Right hindlimb (tissue), 1 donor: ENCODE results near the gene SC5D.
A peak's percentile ranks its signal among the peaks of the same experiment; 100 is the strongest.

Experiments used
- DNase-seq: peaks from one replicate; pipeline ENCODE4 v3.0.0-alpha.2; 2018

The SC5D gene

GRCh38 chr11:121329781-121330395 lies 37.3 kb downstream of the SC5D start:
- no peak for DNase-seq

DNA sequence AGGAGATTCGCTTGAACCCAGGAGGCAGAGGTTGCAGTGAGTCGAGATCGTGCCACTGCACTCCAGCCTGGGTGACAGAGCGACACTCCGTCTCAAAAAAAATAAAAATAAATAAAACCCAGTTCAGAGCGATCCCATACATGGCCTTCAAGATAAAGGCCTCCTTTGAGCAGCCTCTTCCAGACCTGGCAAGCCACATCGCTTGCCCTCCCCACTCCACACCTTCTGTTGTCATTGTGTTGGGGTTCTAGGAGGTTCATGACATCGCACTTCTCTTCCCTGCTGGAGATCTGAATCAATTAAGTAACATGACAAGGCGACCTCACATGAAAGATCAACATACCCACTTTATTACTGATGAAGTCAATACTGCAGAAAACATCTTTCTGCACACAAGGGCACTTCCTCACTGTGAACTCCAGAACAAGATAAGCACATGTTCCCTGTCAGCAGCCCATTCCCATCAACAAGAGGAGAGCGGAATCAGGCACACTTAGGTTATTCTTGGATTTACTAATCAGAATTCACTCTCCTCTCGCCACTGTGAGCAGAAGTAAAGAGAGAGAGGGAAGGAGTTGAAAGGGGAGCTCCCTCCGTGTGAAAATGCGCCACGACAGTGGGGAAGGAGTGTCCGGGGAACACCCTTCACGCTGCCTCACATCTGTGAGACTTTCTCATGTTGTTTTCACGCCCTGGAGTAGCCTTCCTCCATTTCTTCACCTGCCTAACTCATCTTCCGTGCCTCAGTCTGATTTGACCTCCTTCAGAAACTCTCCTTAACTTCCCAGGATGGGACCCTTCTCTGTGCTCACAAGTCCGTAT lies 38.3 kb downstream of the SC5D start:
- DNase-seq: no peak

GRCh38 chr11:121334973-121335710 lies 42.6 kb downstream of the SC5D start:
- no peak for DNase-seq

DNA sequence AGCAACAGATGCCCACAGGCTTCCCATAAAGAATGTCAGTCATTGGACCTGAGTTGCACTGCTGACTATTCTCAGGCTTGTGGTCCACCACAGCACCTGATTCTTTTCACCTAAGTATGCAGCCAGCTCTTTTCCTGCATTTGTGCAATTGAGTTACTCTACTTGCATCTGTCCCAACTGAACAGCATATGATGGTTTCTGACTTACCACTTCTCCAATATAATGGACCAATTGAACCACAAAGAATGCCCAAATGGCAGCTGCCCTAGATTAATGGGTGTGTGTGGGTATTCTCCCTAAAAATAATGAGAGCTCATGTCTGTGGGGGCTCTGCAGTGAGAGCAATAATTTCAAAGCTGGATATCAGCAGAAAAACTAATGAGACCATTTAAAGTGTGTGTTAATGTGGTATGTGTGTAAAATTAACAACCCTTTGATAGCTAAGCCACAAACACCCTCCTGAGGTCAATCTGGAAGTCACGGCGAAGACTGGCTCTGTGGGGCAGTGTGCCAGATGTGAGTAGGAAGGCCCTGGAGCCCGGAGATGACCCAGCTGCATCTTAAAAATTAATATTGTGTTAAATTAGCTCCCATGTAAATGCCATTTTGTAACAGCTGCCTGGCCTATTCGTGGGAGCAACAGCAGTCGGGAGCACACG lies 43.8 kb downstream of the SC5D start:
- DNase-seq: no peak

- no peak for DNase-seq
These were observed 44.5 kb downstream of the SC5D start for GRCh38 chr11:121337078-121337477.

DNA sequence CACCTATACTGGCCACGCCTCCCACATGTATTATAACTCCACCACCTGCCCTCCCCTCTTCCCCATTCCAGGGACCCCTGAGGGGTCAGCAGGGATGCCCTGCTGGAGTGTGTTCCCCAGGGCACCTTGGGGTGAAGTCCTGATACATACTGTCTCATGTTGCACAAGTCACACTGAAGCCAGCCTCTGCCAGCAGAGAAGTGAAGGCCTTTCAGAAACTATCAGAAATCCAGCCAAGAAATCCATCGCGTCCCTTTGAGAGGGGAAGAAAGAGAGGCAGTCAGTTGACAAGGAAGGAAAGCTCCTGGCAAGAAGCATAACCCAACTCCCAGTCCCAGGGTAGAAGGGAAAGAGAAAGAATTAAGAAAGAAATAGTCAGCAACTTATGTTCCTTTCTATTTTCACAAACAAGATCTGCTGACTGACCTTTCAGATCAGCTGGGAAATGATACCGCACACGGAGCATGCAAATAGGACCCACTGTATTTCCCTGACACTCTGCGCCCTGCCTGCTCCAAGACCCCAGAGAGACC lies 45.2 kb downstream of the SC5D start:
- DNase-seq: no peak

- no peak for DNase-seq
These were observed 46.0 kb downstream of the SC5D start for GRCh38 chr11:121338536-121338935.

DNA sequence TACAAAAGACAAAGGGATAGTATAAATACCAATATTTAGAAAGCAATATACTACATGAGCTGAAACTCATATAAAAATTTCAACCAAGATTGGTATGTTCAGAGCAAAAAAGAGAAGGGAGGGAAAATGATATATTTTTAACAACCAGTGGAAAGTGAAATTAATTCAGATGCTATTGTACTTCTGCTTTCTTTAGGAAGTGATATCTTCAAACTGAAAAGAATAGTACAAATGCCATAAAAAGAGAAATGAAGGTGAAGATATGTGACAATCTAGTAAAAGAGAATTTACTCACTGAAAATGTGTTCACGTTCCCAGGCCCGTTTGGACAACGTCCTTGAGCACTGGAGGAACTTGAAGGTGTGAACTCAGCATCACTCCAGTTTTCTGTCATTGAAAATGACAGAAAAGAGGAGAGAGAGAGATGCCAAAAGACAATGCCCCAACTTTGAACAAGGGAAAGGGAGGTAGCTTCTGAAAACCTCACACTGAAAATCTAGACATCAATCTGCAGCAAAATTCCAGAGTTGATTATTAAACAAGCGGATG lies 47.5 kb downstream of the SC5D start:
- no peak for DNase-seq

DNA sequence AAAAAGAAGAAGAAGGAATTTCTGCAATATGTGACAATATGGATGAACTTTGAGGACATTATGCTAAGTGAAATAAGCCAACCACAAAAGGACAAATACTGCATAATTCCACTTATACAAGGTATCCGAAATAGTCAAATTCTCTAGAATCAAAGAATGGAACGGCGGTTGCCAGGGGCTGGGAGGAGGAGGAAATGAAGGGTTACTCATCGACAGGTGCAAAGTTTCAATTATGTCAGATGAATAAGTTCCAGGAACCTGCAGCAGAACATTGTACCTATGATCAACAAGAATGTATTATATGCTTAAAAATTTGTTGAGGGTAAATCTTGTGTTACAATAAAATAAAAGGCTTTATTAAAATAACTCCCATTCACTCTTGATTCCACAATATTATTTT lies 49.0 kb downstream of the SC5D start:
- DNase-seq: no peak

DNA sequence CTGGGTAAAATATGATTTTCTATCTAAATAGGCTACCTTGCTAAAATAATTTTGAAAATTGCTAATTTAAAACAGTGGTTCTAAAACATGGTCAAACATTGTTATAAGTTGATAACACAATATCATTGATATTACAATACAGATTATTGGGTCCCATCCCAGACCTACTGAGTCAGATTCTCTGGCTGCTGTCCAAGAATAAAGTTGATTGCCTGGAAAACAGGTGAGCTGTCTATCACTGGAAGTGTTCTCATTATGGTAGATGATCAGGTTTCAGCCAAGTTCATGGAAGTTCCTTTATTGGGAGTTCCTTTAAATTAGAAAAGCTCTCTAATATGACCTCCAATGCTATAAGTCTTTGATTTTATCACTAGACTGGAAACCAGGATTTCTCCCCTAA lies 52.3 kb downstream of the SC5D start:
- DNase-seq: no peak

DNA sequence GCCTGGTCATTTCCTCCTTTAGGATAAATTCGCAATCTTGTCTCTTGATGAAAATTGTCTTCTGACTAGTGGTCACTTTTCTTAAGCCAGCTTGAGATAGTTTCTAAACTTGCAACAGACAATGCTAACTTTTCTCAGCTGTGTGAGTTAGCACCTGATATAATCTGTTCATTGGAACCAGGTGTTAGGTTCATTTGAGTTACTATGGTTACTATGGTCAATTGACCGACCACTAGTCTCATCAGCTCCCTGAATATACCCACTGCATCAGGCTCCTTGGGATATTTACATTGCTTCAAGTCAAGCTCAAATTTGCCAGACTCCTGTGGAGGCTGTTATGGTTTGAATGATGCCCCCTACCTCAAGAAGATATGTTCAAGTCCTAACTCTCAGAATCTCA lies 54.5 kb downstream of the SC5D start:
- no peak for DNase-seq

DNA sequence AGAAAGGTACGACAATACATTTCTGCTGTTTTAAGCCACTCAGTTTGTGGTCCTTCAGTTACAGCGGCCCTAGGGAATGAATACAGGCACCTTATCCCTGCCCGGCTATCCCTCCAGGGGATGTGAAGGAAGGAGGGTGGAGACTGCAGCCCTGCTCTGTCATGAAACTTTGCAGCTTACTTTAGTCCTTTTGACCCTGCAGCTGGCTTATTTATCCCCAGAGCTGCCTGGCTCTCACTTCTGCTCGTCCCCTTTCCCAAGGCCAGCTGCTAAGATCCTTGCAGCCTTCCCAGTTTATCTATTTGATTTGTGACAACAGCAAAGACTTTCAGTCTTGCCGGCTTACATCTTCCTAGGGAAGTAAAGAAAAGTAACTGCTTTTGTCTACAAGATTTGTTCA lies 55.2 kb downstream of the SC5D start:
- DNase-seq: peak; percentile 41

DNA sequence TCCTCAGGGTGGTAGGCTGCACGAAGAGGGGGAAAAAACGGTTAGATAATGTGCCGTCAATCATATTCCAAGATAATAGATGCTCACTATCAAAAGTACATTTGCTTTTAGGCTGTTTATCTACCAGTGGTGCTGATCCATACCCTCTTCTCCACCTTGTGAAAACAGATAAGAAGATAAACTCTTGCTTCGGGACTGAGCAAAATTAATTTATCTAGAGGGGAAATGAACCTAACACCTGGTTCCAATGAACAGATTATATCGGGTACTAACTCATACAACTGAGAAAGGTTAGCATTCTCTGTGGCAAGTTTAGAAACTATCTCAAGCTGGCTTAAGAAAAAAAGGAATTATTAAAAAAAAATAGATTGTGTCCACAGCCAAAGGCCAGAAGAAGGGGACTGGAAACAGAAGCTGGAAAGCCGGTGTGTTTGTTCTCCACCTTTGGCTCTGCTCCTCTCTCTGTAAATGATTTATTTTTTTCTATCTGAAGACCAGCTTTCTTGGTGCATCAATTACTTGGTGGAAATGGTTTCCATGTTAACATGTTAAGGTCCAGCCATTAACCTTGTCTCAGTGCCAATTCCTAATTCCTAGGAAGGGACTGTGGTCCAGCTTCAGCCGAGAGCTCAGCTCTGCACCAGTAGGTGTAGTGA lies 55.8 kb downstream of the SC5D start:
- DNase-seq: no peak

- DNase-seq: no peak
These were observed 57.2 kb downstream of the SC5D start for GRCh38 chr11:121349790-121350189.

DNA sequence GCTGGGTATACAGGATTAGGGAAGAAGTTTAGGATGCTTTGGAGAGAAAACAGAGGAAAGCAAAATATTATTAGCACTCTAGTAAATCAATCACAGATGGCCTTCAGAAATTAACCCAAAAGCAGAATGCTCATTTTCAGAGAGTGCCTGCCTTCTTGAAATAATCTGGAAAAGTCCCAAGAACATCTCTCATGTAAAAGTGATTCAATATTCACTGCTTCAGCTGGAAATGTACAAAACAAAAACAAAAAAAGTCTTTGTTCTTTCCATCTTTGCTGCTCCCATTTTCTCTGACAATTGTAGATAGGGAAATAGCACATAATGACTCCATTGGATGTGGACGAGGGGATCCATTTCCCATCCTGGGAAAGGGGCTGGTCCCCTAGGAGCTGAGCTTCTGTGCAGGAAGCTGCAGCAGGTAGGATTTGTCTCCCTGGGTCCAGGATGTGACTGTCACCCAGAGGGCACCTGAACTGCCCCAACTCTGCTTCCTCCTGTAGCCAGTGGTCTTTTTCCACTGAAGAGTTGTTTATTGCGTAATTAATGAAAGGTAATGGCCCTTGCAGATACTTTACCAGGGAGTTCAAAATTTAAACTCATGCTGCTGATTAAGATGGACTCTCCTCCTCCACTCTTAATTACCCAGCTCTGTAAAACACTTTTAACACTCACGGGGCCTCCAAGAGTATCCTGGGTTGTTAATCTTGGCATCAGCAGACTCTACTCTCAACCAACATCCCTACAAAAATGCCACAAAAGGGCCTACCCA lies 57.9 kb downstream of the SC5D start:
- DNase-seq: no peak

- DNase-seq: peak; percentile 53
These were observed 58.6 kb downstream of the SC5D start for GRCh38 chr11:121351083-121351630.

DNA sequence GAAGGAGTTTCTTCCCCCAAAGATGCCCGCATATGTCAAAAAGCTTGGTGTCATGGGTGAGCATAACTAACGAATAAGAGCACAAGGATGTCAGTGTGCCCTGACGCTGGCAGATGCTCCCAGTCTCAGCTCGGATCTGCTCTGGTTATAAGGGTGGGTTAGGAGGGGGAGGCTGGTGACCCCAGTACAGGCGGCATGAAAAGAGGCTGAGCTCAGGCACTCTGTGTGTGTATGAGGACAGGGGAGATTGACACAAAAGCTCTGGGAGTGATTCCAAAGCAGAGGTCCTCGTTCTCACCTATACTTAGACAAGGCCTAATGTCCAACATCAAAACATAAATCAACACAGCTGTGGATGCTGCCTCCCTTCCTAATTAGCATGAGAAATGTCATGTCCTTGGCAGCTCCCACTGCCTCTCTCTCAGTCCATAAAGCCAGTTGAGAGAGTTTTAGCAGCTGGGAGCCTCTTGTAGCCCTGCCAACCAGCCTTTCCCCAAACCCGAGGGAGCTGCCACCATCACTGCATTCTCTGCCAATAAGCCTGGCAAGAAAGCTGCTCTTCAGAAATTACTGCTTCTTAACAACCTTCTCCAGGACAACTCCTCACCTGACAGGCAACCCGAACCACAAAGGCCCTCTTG lies 59.8 kb downstream of the SC5D start:
- peak; percentile 73 for DNase-seq

DNA sequence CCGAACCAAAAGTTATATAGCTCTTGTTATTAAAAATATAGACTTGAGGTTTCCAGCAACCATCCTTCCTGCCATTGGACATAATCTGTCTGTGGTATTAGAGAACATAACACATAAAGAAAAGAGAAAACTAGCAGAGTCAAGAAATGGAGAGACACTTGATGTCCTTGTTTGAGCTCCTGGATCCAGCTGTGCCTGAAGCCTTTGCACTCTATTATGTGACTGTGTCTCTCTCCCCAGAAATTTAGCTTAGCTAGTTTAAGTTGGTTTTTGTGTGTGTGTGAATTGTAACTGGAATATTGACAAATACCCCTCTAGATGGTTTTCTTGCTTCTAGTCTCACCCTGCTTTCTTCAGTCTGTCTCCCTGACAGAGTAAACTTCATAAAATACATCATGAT lies 61.6 kb downstream of the SC5D start:
- no peak for DNase-seq

DNA sequence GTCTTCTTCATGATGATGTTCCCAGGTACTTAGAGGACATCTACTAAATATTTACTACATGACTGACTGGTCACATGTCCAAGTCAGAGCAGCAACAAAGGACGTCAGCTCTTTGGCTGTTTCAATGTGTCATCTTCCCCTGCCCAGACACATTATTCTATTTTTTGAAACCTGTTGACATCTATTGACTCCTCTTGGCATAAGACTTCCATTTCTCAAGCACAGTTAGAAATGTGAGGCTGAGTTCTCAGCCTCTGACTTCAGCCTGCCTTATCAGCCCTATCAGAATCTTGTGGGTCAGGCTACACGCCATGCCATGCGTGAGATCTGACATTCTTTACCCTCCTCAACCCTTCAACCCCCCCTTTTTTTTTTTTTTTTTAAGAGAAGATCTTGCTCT lies 63.8 kb downstream of the SC5D start:
- DNase-seq: no peak
